Endodermal cell (in vitro differentiated cells): Measurements from ENCODE around the gene HEPN1. TPM values are rescaled to one million over a fixed set of nuclear protein-coding genes. Genes with fewer than 3 reads are reported as not detected.

Source experiments
- DNase-seq: peaks from one replicate; pipeline ENCODE4 v3.0.0-alpha.2; 2017
- H3K27ac ChIP-seq: 2 replicates; pipeline ENCODE4 v1.5.1; 2013; ENCODE audit warnings: mild to moderate bottlenecking, low read depth, low read length, moderate library complexity
- H3K27me3 ChIP-seq: 2 replicates; pipeline ENCODE4 v1.6.1; 2013; ENCODE audit warnings: mild to moderate bottlenecking, low read length, moderate library complexity; ENCODE audit not compliant: insufficient read depth, control insufficient read depth, poor library complexity, severe bottlenecking
- H3K36me3 ChIP-seq: 2 replicates; pipeline ENCODE4 v1.7.0; 2013; ENCODE audit warnings: mild to moderate bottlenecking, low read length, moderate library complexity; ENCODE audit not compliant: control insufficient read depth, insufficient read depth
- H3K4me1 ChIP-seq: one replicate; pipeline ENCODE4 v1.7.0; 2013; ENCODE audit warnings: low read length; ENCODE audit not compliant: control insufficient read depth, insufficient read depth
- H3K4me3 ChIP-seq: 2 replicates; pipeline ENCODE4 v1.5.1; 2013; ENCODE audit warnings: mild to moderate bottlenecking, low read length, moderate library complexity
- H3K9ac ChIP-seq: 2 replicates; pipeline ENCODE4 v1.6.1; 2013; ENCODE audit warnings: mild to moderate bottlenecking, low read length, moderate library complexity; ENCODE audit not compliant: poor library complexity, severe bottlenecking; ENCODE audit errors: extremely low read depth
- H3K9me3 ChIP-seq: 2 replicates; pipeline ENCODE4 v1.6.1; 2013; ENCODE audit warnings: mild to moderate bottlenecking, low read length, moderate library complexity; ENCODE audit not compliant: control insufficient read depth
- H3K27ac Mint-ChIP-seq: 2 replicates; pipeline ENCODE4 v1.8.0; 2020; ENCODE audit warnings: mixed read lengths
- H3K27me3 Mint-ChIP-seq: 2 replicates; pipeline ENCODE4 v1.8.0; 2021; ENCODE audit warnings: mild to moderate bottlenecking, mixed read lengths; ENCODE audit not compliant: insufficient read depth
- H3K36me3 Mint-ChIP-seq: 2 replicates; pipeline ENCODE4 v1.8.0; 2020; ENCODE audit warnings: low read depth, mixed read lengths
- H3K4me1 Mint-ChIP-seq: 2 replicates; pipeline ENCODE4 v1.8.0; 2020; ENCODE audit warnings: mixed read lengths
- H3K4me3 Mint-ChIP-seq: 2 replicates; pipeline ENCODE4 v1.8.0; 2020; ENCODE audit warnings: mild to moderate bottlenecking, moderate library complexity, mixed read lengths
- H3K9me3 Mint-ChIP-seq: 2 replicates; pipeline ENCODE4 v1.8.0; 2020; ENCODE audit warnings: mild to moderate bottlenecking, mixed read lengths
- CTCF ChIP-seq: fragments of 200-600 bp; sonication (generic); conservative IDR thresholded peaks from 2 replicates; pipeline ENCODE4 v1.5.0; 2021; ENCODE audit warnings: antibody characterized with exemption, mild to moderate bottlenecking
- WGBS, 2 experiments: methylation state at CpG; one replicate each; pipeline versions ENCODE4 v1.1.5 to v1.1.7; 2013; ENCODE audit warnings: missing lambda C conversion rate in 2 of 2, mixed read lengths in 1 of 2; ENCODE audit not compliant: insufficient coverage in 1 of 2, insufficient read length in 1 of 2; 5-methylcytosine and 5-hydroxymethylcytosine counted together
- total RNA-seq, 2 donors: library from RNA; stranded (reverse); fragmentation: NEBNext Ultra II Directional in 1 of 2; extraction: Animal tissue kit (Norgen Biotek cat#: 25700) in 1 of 2; gene quantifications; 2 replicates in 1 of 2; 3 replicates in 1 of 2; pipeline ENCODE4 v1.2.1, GENCODE V29; 2021

HEPN1 gene
- total RNA-seq, 2 donors from 2014 or later, result not detected

- Histone ChIP-seq H3K9ac (no peak overlapping the region), H3K9me3 (peaks cover 4% of the 10 kb centered on the region), H3K27ac (no peak overlapping the region), H3K4me3 (no peak overlapping the region), H3K27me3 (peaks cover 20% of the 10 kb centered on the region), H3K36me3 (no peaks in the 10 kb centered on the region), H3K4me1 (no peaks in the 10 kb centered on the region)
- DNase-seq, result no peak
- H3K27me3 Mint-ChIP-seq, result peaks cover 60% of the 10 kb centered on the region
- H3K36me3 Mint-ChIP-seq, result no peaks in the 10 kb centered on the region
- H3K4me3 Mint-ChIP-seq, result no peak overlapping the region
- no peaks in the 10 kb centered on the region for H3K4me1 Mint-ChIP-seq
- peaks cover 14% of the 10 kb centered on the region for H3K9me3 Mint-ChIP-seq
- TF ChIP-seq CTCF, result no peak
- H3K27ac Mint-ChIP-seq, result no peak overlapping the region
Observed at GRCh38 chr11:124916370-124916710, 2.7 kb upstream of the HEPN1 start.

GRCh38 chr11:124917115-124917637 is 1.9 kb upstream of the HEPN1 start:
- peaks cover 65% of the 10 kb centered on the region for H3K27me3 Mint-ChIP-seq
- H3K4me3 Mint-ChIP-seq, result no peak overlapping the region
- Histone ChIP-seq H3K27ac (no peak overlapping the region), H3K4me3 (no peak overlapping the region), H3K27me3 (peaks cover 29% of the 10 kb centered on the region), H3K9me3 (peaks cover 1% of the 10 kb centered on the region), H3K36me3 (no peaks in the 10 kb centered on the region), H3K9ac (no peak overlapping the region), H3K4me1 (no peaks in the 10 kb centered on the region)
- DNase-seq, result no peak
- H3K36me3 Mint-ChIP-seq, result no peaks in the 10 kb centered on the region
- no peaks in the 10 kb centered on the region for H3K4me1 Mint-ChIP-seq
- no peak for TF ChIP-seq CTCF
- 92 to 96% methylated on average over 4 to 6 of the region's 6 CpGs for WGBS, 2 experiments
- H3K27ac Mint-ChIP-seq, result no peak overlapping the region
- H3K9me3 Mint-ChIP-seq, result peaks cover 6% of the 10 kb centered on the region

GRCh38 chr11:124919898-124920297 is 848 bp downstream of the HEPN1 start:
- H3K27ac Mint-ChIP-seq, result no peak overlapping the region

More at GRCh38 chr11:124919898-124920297, 848 bp downstream of the HEPN1 start:
- Mint-ChIP-seq H3K36me3 (no peaks in the 10 kb centered on the region), H3K9me3 (no peaks in the 10 kb centered on the region), H3K4me1 (no peaks in the 10 kb centered on the region), H3K4me3 (no peak overlapping the region), H3K27me3 (peaks cover 91% of the 10 kb centered on the region)
- TF ChIP-seq CTCF, result no peak
- Histone ChIP-seq H3K9me3 (no peaks in the 10 kb centered on the region), H3K4me3 (no peak overlapping the region), H3K9ac (no peak overlapping the region), H3K36me3 (no peaks in the 10 kb centered on the region), H3K27ac (no peak overlapping the region), H3K4me1 (no peaks in the 10 kb centered on the region), H3K27me3 (peaks cover 52% of the 10 kb centered on the region)
- DNase-seq, result no peak
- WGBS, 2 experiments, result 92 to 100% methylated on average over 1 to 2 of the region's 2 CpGs
